Activated CD4-positive, CD25-positive, alpha-beta regulatory T cell treated with anti-CD3 and anti-CD28 coated beads, Interleukin-2, amount 50 U/mL, for 16 hours (primary cell): ENCODE data around the gene MYO5C.

Source experiments
- DNase-seq: peaks from one replicate; pipeline ENCODE4 v3.0.0-alpha.2; 2020; ENCODE audit warnings: low read depth, low spot score

MYO5C gene

GRCh38 chr15:52278135-52278534, 17.5 kb downstream of the MYO5C start:
- DNase-seq, result no peak

GRCh38 chr15:52277575-52277974, 18.0 kb downstream of the MYO5C start:
- DNase-seq, result no peak

- DNase-seq, result no peak
These were observed 19.3 kb downstream of the MYO5C start for GRCh38 chr15:52276256-52276770.

DNA sequence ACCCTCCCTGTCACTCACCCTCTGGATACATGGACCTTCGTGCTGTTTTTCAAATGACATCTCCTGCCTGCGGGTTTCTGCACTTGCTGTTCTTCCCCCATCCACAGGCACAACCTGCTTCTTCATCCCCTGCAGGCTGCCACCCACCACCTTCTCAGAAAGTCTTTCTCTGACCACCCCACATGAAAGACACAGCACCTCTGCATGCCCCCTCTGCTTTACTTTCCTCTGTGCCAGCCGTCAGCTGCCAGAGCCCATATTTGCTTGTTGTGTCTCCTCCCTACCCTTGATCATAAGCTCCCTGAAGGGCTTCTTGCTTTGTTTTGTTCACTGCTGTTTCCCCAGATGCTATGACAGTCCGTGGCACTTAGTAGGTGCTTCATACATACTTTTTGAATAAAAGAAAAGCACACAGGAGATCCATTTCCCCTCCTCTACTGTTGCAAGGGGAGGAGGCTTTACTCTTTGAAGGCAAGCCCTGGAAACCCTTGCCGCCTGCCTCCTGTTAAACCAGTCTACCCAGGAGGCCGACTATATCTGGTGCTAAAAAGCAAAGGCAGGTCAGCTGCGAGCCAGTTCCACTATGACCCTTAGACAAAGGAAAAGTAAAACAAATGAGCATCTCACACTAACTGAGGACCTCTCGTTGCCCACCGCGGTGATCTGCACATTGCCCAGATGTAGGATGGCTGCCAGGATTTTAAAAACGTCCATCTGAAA, 31.9 kb downstream of the MYO5C start:
- DNase-seq, result no peak

- DNase-seq, result no peak
These were observed 33.2 kb downstream of the MYO5C start for GRCh38 chr15:52262364-52262763.

GRCh38 chr15:52261498-52262242, 33.9 kb downstream of the MYO5C start:
- DNase-seq, result peak; percentile 24

DNA sequence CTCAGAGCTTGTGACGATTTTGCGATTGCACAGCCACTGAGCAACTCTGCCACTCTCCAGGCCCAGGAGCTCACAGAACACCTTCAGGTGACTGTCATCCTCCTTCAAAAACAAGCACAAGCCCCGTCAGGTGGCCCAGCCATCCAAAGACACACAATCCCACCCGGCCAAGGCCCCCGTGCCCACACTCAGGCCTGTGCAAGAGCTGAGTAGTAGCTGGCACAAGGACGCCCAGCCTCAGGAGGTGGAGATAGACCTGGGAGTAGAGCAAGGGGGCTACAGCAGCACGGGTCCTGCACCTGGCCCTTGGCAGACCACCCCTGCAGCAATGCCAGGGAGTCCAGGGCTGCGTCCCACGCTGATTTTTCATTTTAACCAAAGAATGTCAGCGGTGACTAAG, 34.6 kb downstream of the MYO5C start:
- no peak for DNase-seq

DNA sequence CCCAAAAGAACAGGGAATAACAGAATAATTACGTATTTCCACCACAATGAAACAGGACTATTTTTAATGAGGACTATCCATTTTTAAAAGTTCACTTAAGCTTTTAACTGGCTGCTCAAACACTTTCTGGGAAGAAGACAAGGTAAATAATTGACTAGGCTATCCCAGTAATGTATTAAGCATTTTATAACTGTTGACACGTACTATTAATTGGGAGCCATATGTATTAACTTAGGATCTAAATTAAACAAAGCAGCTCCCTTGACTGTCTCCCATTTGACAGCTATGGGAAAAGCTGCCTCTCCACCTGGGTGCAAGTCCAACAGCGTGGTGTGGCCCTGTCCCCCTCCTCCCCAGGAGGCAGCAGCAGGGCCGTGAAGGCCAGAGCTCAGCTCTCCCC, 36.1 kb downstream of the MYO5C start:
- no peak for DNase-seq

- DNase-seq, result no peak
These were observed 37.1 kb downstream of the MYO5C start for GRCh38 chr15:52258461-52258860.

DNA sequence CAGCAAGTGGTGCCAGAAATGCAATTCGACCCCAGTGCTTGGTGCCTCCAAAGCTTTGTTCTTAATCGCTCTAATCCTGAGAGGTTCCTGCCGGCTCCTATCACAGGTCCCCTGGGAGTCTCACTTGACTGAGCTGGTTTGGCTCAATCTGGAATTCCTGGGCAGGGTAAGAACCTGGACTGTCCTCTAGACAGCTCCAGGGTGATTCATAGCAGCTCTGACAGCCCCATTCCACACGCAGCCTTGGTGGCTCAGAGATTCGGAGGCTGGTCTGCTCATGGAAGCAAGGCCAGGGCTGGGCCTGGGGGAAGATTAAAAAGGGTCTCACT, 37.9 kb downstream of the MYO5C start:
- DNase-seq, result no peak

DNA sequence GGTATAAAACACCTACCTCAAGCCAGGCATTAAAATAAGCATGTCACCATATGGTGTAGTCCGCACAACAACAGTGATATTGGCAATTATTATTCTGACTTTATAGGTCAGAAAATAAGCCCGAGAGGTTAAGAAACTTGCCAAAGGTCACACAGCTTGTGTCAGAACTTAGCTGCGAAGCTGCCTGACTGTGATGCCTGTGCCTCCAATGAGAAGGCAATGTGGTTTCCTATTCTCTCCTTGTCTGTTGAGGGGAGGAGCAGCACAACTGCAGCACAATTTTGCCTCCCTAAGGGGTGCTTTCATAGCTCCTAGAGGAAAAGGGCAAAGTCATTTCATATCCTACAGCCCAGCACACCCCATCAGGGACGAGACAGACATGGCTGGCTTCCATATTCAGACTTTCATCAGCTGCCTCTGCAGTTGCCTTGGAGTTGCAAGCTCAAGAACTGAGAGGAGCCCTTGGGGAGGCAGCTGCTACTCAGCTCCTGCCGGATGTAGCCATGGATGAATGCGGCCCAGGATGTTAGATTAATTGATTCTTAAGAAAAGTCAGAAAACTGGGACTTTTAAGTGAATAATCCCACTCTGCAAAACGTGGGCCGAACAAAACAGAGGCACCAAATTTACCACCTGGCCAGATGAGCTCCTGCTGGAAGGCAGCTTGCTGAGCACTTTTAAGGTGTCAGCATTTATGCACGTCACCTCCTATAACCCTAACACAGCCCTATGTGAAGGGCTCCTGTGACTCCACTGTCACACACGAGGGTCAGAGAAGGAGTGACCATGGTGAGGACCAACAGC, 38.5 kb downstream of the MYO5C start:
- DNase-seq, result no peak

DNA sequence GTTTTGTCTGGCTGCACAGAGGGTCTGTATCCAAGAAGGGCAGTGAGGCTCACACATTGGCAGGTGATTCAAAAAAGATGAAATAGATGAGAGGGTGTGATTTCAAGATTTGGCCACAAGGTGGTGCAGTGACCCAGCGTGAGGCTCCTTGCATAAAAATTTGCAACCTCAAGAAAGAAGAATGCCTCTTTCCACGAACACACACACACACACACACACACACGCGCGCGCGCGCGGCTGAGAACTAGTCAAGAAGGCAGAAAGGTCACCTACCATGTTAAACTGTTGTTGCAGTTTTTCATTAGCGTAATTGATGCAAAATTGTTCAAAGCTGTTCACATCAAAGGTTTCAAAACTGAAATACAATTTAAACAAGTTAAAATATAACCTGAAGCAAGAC, 39.2 kb downstream of the MYO5C start:
- DNase-seq, result peak; percentile 60

DNA sequence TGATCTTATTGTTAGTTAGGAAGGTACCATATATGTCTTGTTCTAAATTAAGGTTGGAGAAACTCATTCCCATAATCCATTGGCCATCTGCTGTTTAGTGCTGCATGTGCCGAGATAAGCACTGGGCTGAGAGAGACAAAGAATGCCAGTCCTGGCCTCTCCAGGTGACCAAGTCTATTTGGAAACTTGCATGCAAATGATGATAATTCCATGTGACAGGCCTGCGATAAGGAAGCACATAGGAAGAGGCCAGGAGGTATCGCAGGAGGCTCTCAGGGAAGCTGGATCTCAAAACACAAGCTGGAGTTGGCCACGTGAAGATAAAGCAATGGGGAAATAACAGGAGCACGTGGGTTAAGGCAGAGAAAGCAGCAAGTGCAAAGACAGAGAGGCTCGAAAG, 39.7 kb downstream of the MYO5C start:
- DNase-seq, result no peak

DNA sequence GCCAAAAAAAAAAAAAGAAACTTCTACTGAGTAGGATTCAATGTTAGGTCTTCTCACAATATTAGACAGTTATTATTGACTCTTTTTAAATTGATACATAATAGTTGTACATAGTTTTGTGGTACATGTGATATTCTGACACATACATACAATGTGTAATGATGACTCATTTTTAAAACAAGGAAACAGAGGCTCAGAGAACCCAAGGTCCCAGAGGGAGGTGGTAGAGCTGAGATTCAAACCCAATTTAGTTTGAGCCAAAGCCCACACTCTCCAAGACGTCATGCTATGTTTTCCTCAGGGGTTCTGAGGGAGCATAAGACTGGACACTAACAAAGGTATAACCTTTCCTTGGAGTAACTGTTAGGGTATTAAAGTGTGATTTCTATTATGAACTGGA, 40.6 kb downstream of the MYO5C start:
- no peak for DNase-seq

GRCh38 chr15:52254391-52254790, 41.2 kb downstream of the MYO5C start:
- DNase-seq, result no peak

GRCh38 chr15:52252781-52253180, 42.8 kb downstream of the MYO5C start:
- DNase-seq, result no peak

DNA sequence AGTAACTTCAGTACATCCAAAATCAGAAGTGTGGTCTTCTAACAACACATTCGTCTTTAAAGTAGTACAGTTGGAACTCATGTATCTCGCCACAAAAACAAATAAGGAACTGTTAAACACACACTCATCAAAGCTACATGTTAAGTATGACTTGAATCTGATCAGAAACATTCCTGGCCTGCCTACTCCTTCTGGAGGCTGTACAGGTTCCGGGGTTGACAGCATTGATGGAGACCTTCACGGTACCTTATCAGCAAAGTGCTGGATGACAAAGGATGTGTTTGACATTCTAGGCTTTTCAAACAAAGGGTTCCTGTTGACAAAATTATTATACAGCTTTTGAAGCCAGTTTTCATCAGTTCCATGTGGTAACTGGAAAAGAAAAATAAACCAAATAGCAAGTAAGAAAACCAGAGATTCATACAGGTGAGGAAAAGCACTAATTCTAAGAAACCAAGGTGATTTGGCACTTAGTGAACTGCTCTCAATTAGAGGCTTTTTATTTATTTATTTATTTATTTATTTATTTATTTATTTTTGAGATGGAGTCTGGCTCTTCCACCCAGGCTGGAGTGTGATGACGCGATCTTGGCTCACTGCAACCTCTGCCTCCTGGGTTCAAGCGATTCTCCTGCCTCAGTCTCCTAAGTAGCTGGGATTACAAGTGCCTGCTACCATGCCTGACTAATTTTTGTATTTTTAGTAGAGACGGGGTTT, 44.3 kb downstream of the MYO5C start:
- no peak for DNase-seq

DNA sequence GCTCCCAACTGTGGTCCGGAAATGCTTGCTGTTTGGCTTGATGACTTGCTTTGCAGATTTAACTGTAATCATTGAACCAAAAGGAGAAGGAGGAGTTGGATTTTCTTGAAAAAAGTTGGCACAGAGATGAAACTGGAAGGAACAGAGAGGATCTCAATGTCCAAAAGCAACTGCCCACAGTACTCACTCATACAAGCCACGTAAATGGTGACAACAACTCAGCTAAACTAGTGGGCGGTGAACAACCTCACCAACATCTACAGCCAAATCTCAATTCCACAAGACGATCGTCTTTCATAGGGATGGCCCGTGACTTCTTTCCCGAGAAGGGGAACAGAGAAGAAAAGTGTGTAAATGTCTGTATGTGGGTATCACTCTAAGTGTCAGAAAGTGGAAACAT, 48.1 kb downstream of the MYO5C start:
- no peak for DNase-seq

- DNase-seq, result no peak
These were observed 48.7 kb downstream of the MYO5C start for GRCh38 chr15:52246686-52247431.

- DNase-seq, result no peak
These were observed 51.7 kb downstream of the MYO5C start for GRCh38 chr15:52243697-52244555.
